ENCODE data around the gene GBGT1. TPM values are rescaled to one million over a fixed set of nuclear protein-coding genes. Genes with fewer than 3 reads are reported as not detected.

The GBGT1 gene
- total RNA-seq, 2 experiments from 2014 or later: 4.0 to 4.5 TPM

- ATAC-seq (ENCODE audit: low read depth) (no peak), DNase-seq (no peak)
- POLR2A ChIA-PET: no interaction called here
- Mint-ChIP-seq H3K4me3 (no peak overlapping the region), H3K27me3 (peaks cover 11% of the 10 kb centered on the region), H3K4me1 (peaks cover 2% of the 10 kb centered on the region), H3K9me3 (no peaks in the 10 kb centered on the region), H3K36me3 (peaks cover under 1% of the 10 kb centered on the region), H3K27ac (no peak overlapping the region)
Measured at GRCh38 chr9:133165452-133165730, 1.7 kb upstream of the GBGT1 start.

DNA sequence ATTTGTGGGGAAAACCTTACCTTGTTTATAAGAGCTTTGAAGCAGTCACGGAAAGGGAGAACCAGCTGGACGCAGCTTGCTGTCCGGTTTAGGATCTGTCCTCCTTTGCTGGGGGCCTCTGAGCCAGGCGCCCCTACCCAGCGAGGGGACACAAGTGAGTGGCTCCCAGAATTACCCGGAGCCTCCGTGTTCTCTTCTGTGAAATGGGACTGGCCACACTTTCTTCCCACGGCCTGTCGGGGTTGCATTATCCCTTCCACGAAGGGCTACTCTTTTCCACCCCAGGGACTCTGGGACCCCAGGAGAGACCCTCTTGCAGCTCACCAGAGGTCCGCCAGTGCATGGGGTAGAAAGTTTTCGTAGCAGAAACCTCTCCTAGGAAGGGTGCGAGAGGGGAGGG lies 477 bp upstream of the GBGT1 start:
- peaks cover 3% of the 10 kb centered on the region for H3K36me3 Mint-ChIP-seq
- peaks cover 11% of the 10 kb centered on the region for H3K27me3 Mint-ChIP-seq
- H3K27ac Mint-ChIP-seq: no peak overlapping the region
- POLR2A ChIA-PET: no interaction called here
- H3K4me3 Mint-ChIP-seq: peak overlapping the region; percentile 82
- no peaks in the 10 kb centered on the region for H3K9me3 Mint-ChIP-seq
- DNase-seq (no peak), ATAC-seq (ENCODE audit: low read depth) (no peak)
- H3K4me1 Mint-ChIP-seq: peaks cover 2% of the 10 kb centered on the region

DNA sequence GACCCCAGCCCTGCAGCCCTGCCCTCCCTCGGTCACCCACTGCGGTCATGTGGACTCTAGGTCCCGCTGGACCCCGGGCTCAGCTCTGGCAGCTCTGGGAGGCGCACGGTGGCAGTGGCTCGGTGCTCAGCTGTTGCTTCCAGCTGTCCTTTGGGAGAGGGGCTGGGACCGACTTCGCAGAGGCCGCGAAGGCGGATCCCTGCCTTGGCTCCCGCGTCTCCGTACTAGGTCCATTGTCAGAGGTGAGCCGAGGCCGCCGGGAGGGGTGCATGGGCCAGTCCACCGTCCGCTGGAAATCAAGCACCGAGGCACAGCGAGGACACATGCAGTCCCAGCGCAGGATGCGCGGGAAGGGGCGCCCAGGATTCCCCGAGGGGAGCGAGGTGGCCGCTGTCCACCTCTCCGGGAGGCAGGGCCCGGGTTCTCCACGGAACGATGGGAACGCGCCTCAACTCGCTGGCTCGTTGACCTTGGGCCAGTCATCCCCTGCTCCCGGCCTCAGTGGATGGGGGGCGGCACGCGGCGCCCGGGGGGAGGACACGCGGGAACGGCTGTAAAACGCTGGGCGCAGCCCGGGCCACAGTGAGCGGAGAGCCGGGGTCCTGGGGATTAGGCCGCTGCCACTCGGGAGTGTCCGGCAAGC lies 732 bp downstream of the GBGT1 start:
- Mint-ChIP-seq H3K27ac (no peak overlapping the region), H3K27me3 (peaks cover 11% of the 10 kb centered on the region), H3K4me3 (peak overlapping the region; percentile 54), H3K36me3 (peaks cover 3% of the 10 kb centered on the region), H3K4me1 (peaks cover 2% of the 10 kb centered on the region), H3K9me3 (no peaks in the 10 kb centered on the region)
- POLR2A ChIA-PET: no interaction called here
- ATAC-seq (ENCODE audit: low read depth) (no peak), DNase-seq (no peak)

GRCh38 chr9:133161547-133161950 lies 2.2 kb downstream of the GBGT1 start:
- no peak overlapping the region for H3K27ac Mint-ChIP-seq
- peak overlapping the region; percentile 11 for H3K4me3 Mint-ChIP-seq
- H3K4me1 Mint-ChIP-seq: peaks cover 2% of the 10 kb centered on the region
- no peak for DNase-seq
- POLR2A ChIA-PET: no interaction called here
- ATAC-seq (ENCODE audit: low read depth): no peak
- H3K27me3 Mint-ChIP-seq: peaks cover 11% of the 10 kb centered on the region
- peaks cover 3% of the 10 kb centered on the region for H3K36me3 Mint-ChIP-seq
- no peaks in the 10 kb centered on the region for H3K9me3 Mint-ChIP-seq

GRCh38 chr9:133160742-133161546 lies 2.8 kb downstream of the GBGT1 start:
- Mint-ChIP-seq H3K9me3 (no peaks in the 10 kb centered on the region), H3K4me3 (no peak overlapping the region), H3K36me3 (peaks cover 3% of the 10 kb centered on the region), H3K27ac (no peak overlapping the region), H3K4me1 (peaks cover 2% of the 10 kb centered on the region), H3K27me3 (peaks cover 9% of the 10 kb centered on the region)
- DNase-seq (no peak), ATAC-seq (ENCODE audit: low read depth) (peak; percentile 68)
- POLR2A ChIA-PET: interaction anchor here (0.8 kb wide), 1 partner anchor 14 kb away, joined by 3 read pairs; no protein-coding TSS in a partner anchor

GRCh38 chr9:133158695-133159094 lies 5.0 kb downstream of the GBGT1 start:
- Mint-ChIP-seq H3K9me3 (no peaks in the 10 kb centered on the region), H3K27ac (no peak overlapping the region), H3K4me1 (peaks cover 4% of the 10 kb centered on the region), H3K36me3 (peaks cover 3% of the 10 kb centered on the region), H3K27me3 (peaks cover 3% of the 10 kb centered on the region), H3K4me3 (no peak overlapping the region)
- DNase-seq: no peak
- ATAC-seq (ENCODE audit: low read depth): no peak
- POLR2A ChIA-PET: interaction anchor here (0.6 kb wide), 1 partner anchor 10 kb away, joined by 4 read pairs; no protein-coding TSS in a partner anchor

- no peaks in the 10 kb centered on the region for H3K36me3 Mint-ChIP-seq
- ATAC-seq (ENCODE audit: low read depth): no peak
- POLR2A ChIA-PET: no interaction called here
- no peaks in the 10 kb centered on the region for H3K9me3 Mint-ChIP-seq
- no peak for DNase-seq
- H3K27me3 Mint-ChIP-seq: no peaks in the 10 kb centered on the region
- no peak overlapping the region for H3K4me3 Mint-ChIP-seq
- H3K27ac Mint-ChIP-seq: no peak overlapping the region
- peaks cover 8% of the 10 kb centered on the region for H3K4me1 Mint-ChIP-seq
Measured at GRCh38 chr9:133155156-133155555, 8.6 kb downstream of the GBGT1 start.

- H3K27me3 Mint-ChIP-seq: no peaks in the 10 kb centered on the region
- POLR2A ChIA-PET: no interaction called here
- DNase-seq: no peak
Measured at GRCh38 chr9:133154097-133154989, 9.4 kb downstream of the GBGT1 start.

DNA sequence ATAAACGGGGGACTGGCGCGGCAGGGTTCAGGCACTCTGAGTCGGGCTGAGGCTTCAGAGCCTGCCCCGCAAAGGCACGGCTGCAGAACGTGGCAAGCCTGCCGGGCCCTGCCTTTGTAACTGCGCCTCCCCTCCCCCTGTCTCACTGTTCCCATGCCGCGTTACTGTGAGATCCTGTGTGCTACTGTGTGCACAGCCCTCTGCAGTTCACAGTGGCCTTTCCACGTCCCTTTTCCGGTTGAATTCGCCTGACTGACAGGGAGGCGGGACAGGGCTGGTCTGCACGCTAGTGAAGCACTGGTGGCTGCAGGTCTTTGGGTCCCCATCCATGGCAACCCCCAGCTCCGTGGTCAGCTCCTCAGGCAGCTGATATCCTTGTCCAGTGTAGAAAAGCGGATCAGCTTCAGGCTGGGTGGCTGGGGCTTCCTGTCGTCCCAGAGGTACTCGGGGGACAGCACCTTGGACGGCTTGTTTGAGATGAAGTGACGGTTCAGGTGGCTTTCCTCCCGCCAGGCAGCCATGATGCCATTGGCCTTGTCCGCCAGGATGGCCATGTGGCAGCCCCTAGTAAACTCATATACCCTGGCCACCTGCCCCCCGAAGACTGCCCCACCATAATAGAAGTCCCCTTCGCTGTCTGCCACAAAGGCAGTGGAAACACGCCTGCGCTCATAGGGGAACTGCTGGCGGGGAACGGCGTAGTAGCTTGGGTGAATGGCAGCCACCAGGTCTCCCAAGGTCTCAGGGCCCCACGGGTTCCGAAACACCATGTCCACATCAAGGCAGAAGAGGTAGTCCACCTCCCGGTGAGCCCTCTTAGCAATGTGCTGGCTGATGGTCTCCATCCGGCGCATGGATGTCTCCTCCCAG lies 10.3 kb downstream of the GBGT1 start:
- no peak overlapping the region for H3K27ac Mint-ChIP-seq
- no peaks in the 10 kb centered on the region for H3K36me3 Mint-ChIP-seq
- H3K9me3 Mint-ChIP-seq: no peaks in the 10 kb centered on the region
- no peaks in the 10 kb centered on the region for H3K27me3 Mint-ChIP-seq
- ATAC-seq (ENCODE audit: low read depth) (no peak), DNase-seq (no peak)
- H3K4me1 Mint-ChIP-seq: peaks cover 8% of the 10 kb centered on the region
- POLR2A ChIA-PET: no interaction called here
- H3K4me3 Mint-ChIP-seq: no peak overlapping the region

More at GRCh38 chr9:133154097-133154989, 9.4 kb downstream of the GBGT1 start:
- H3K36me3 Mint-ChIP-seq: no peaks in the 10 kb centered on the region
- H3K4me1 Mint-ChIP-seq: peaks cover 8% of the 10 kb centered on the region
- no peaks in the 10 kb centered on the region for H3K9me3 Mint-ChIP-seq
- no peak overlapping the region for H3K27ac Mint-ChIP-seq
- H3K4me3 Mint-ChIP-seq: no peak overlapping the region
- no peak for ATAC-seq (ENCODE audit: low read depth)

- Mint-ChIP-seq H3K4me3 (no peak overlapping the region), H3K27ac (peak overlapping the region; percentile 61), H3K4me1 (peaks cover 18% of the 10 kb centered on the region), H3K9me3 (no peaks in the 10 kb centered on the region), H3K27me3 (no peaks in the 10 kb centered on the region), H3K36me3 (peaks cover 2% of the 10 kb centered on the region)
- DNase-seq: no peak
- ATAC-seq (ENCODE audit: low read depth): no peak
- POLR2A ChIA-PET: interaction anchor here (1.0 kb wide), 1 partner anchor 121 kb away, joined by 3 read pairs; the partner anchor contains the start of gene GTF3C5
Measured at GRCh38 chr9:133151601-133152525, 11.9 kb downstream of the GBGT1 start.

DNA sequence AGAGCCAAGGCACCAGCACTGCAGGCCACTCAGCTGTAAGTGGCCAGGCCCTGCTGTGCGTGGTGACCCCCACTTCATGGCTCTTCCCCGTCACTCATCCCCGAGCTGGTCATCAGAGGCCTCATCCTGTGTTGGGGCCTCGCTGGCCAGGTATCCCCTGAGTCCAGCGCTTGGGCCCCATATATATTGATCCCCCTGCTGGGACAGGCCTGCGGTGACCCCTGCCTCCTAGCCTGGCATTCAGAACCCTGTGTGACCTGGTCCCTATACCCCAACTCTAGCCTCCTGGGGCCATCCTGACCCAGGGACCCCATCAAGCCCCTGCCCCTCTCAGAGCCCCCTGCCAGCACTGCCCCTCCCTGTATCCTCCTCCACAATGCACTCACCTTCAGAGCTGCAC lies 12.7 kb downstream of the GBGT1 start:
- H3K4me3 Mint-ChIP-seq: peak overlapping the region; percentile 20
- H3K4me1 Mint-ChIP-seq: peaks cover 21% of the 10 kb centered on the region
- no peak for DNase-seq
- H3K36me3 Mint-ChIP-seq: peaks cover 2% of the 10 kb centered on the region
- ATAC-seq (ENCODE audit: low read depth): no peak
- peak overlapping the region; percentile 39 for H3K27ac Mint-ChIP-seq
- POLR2A ChIA-PET: interaction anchor here (1.0 kb wide), 1 partner anchor 121 kb away, joined by 3 read pairs; the partner anchor contains the start of gene GTF3C5
- no peaks in the 10 kb centered on the region for H3K9me3 Mint-ChIP-seq
- no peaks in the 10 kb centered on the region for H3K27me3 Mint-ChIP-seq
